HepG2 (cell line): ENCODE data around the gene MPI. TPM values are rescaled to one million over a fixed set of nuclear protein-coding genes. Genes with fewer than 3 reads are reported as not detected.
"Not testable (repeated sequence)": the region's sequence is repeated elsewhere in the genome, so short reads cannot be mapped to it uniquely, and the experiment has no call there.

Source experiments
- ATAC-seq: fragments of 200-7000 bp; cut with Tn5 transposase; 3 replicates; pipeline ENCODE4 v1.9.1; 2020; ENCODE audit warnings: mild to moderate bottlenecking, moderate library complexity
- BruUV-seq: library from RNA; stranded (reverse); fragments of 400-500 nt; replicated peaks from 2 replicates; lab custom pipeline; 2021; lab: Mats Ljungman, UMichigan
- CTCF ChIA-PET: fragments of 300-600 bp; formaldehyde crosslinking; extraction: SDS; loops from one replicate; lab custom pipeline; 2021; ENCODE audit warnings: low total read pairs, inconsistent platforms, low intra/inter-chr PET ratio; lab: Yijun Ruan, JAX
- POLR2A ChIA-PET: fragments of 350-600 bp; sonication (Branson Sonifier 250); formaldehyde crosslinking; loops from one replicate; lab custom pipeline; 2020; ENCODE audit warnings: antibody characterized with exemption, inconsistent platforms; lab: Yijun Ruan, JAX
- DNase-seq: peaks from one replicate; pipeline ENCODE4 v3.0.0-alpha.2; 2015; ENCODE audit warnings: low spot score
- FAIRE-seq: peaks from 3 replicates; lab custom pipeline; 2011; peaks lifted over from hg19 to GRCh38; lab: Jason Lieb, UNC
- H2AFZ ChIP-seq: one replicate; pipeline ENCODE4 v1.6.1; 2011; ENCODE audit warnings: low read length, inconsistent platforms
- H3K27ac ChIP-seq: fragments of 300-600 bp; 3 replicates; pipeline ENCODE4 v1.8.0; 2011; ENCODE audit warnings: mixed run types, mild to moderate bottlenecking, mixed read lengths, low read length, inconsistent platforms; ENCODE audit not compliant: insufficient read depth; ENCODE audit errors: extremely low read length
- H3K27me3 ChIP-seq, 2 experiments: fragments of 200-600 bp in 1 of 2; 2 replicates in 1 of 2; 3 replicates in 1 of 2; pipeline versions ENCODE4 v1.6.0 to v1.8.0; 2011; ENCODE audit warnings: low read length in 2 of 2, mild to moderate bottlenecking in 2 of 2, moderate library complexity in 2 of 2, inconsistent platforms in 1 of 2; ENCODE audit not compliant: insufficient read depth in 2 of 2, control insufficient read depth in 1 of 2
- H3K36me3 ChIP-seq, 2 experiments: fragments of 200-600 bp in 1 of 2; replicated peaks in 1 of 2; 2 replicates in 1 of 2; 3 replicates in 1 of 2; pipeline versions ENCODE4 v1.5.1 to v1.8.0; 2011; ENCODE audit warnings: low read length in 2 of 2, inconsistent platforms in 1 of 2; ENCODE audit not compliant: insufficient read depth in 2 of 2, control insufficient read depth in 1 of 2
- H3K4me1 ChIP-seq: 2 replicates; pipeline ENCODE4 v1.5.1; 2012; ENCODE audit warnings: low read length, inconsistent platforms; ENCODE audit not compliant: insufficient read depth
- H3K4me2 ChIP-seq: 2 replicates; pipeline ENCODE4 v1.6.0; 2011; ENCODE audit warnings: low read depth, low read length, inconsistent platforms
- H3K4me3 ChIP-seq, 3 experiments: fragments of 200-600 bp in 1 of 3; sonication (generic), shearing (Covaris generic) in 1 of 3; replicated peaks in 1 of 3; 2 replicates each; pipeline ENCODE4 v1.5.1; 2011 to 2016; ENCODE audit warnings: low read length in 3 of 3, inconsistent platforms in 2 of 3, low read depth in 2 of 3, mild to moderate bottlenecking in 2 of 3, control low read depth in 1 of 3, mixed read lengths in 1 of 3; ENCODE audit not compliant: insufficient read depth in 1 of 3
- H3K79me2 ChIP-seq: one replicate; pipeline ENCODE4 v1.6.1; 2011; ENCODE audit warnings: low read length, inconsistent platforms; ENCODE audit not compliant: insufficient read depth
- H3K9ac ChIP-seq: 2 replicates; pipeline ENCODE4 v1.6.0; 2011; ENCODE audit warnings: mild to moderate bottlenecking, low read depth, low read length, inconsistent platforms; ENCODE audit not compliant: insufficient read depth
- H3K9me3 ChIP-seq: 2 replicates; pipeline ENCODE4 v1.5.1; 2012; ENCODE audit warnings: mild to moderate bottlenecking, low read length
- H4K20me1 ChIP-seq: 2 replicates; pipeline ENCODE4 v1.6.0; 2011; ENCODE audit warnings: inconsistent platforms, mild to moderate bottlenecking, low read length, moderate library complexity; ENCODE audit not compliant: insufficient read depth
- MAFF ChIP-seq: IDR thresholded peaks from 2 replicates; pipeline ENCODE4 v1.6.1; 2011; ENCODE audit warnings: low read depth, low read length, improper control_type of control experiment
- MAFK ChIP-seq, 2 experiments: IDR thresholded peaks in 1 of 2; conservative IDR thresholded peaks in 1 of 2; 2 replicates each; pipeline ENCODE4 v1.6.1; 2011; ENCODE audit warnings: improper control_type of control experiment in 2 of 2, low read length in 2 of 2
- MED8 ChIP-seq: sonication (generic); formaldehyde crosslinking; IDR thresholded peaks from 2 replicates; pipeline ENCODE4 v1.8.1; 2023; ENCODE audit warnings: mild to moderate bottlenecking, missing genetic modification reagents; ENCODE audit not compliant: insufficient replicate concordance
- NKX3-1 ChIP-seq: sonication (generic); formaldehyde crosslinking; IDR thresholded peaks from 2 replicates; pipeline ENCODE4 v1.5.0; 2020; ENCODE audit warnings: missing genetic modification reagents
- ZNF121 ChIP-seq: sonication (generic); formaldehyde crosslinking; IDR thresholded peaks from 2 replicates; pipeline ENCODE4 v1.5.0; 2020; ENCODE audit warnings: mild to moderate bottlenecking, missing genetic modification reagents
- WGBS: methylation state at CpG from one replicate; pipeline ENCODE4 v1.1.6; 2017; ENCODE audit warnings: low lambda C conversion rate; 5-methylcytosine and 5-hydroxymethylcytosine counted together
- in situ Hi-C: cut with HindIII; loops from 2 replicates; pipeline ENCODE4 v1.10.0; 2017; ENCODE audit warnings: low pct_unique_long_range_greater_than_20kb; ENCODE audit not compliant: extremely low pct_ligation_motif_present
- intact Hi-C: fragments of 100-400 bp; cut with micrococcal nuclease; formaldehyde crosslinking; loops from one replicate; pipeline ENCODE4 v1.10.0; 2022; ENCODE audit not compliant: unreplicated experiment
- polyA plus RNA-seq, 8 experiments: library from polyadenylated mRNA; depleted of rRNA in 3 of 8; stranded (reverse) in 7 of 8; unstranded in 1 of 8; fragments of >200 nt; fragmentation: Illumina TruSeq in 4 of 8; extraction: Trizol in 4 of 8; gene quantifications; 2 replicates each; pipeline versions ENCODE4 v1.2.1 to v1.2.3, GENCODE V29; 2011 to 2016; ENCODE audit warnings: low read depth in 4 of 8, missing spikeins in 1 of 8, mixed read lengths in 1 of 8; ENCODE audit not compliant: insufficient read depth in 1 of 8
- total RNA-seq, 5 experiments: library from RNA; depleted of rRNA; stranded (reverse); fragments of >200 nt; fragmentation: Illumina TruSeq; extraction: Trizol; gene quantifications; 2 replicates each; pipeline ENCODE4 v1.2.3, GENCODE V29; 2016; ENCODE audit warnings: low read depth in 1 of 5

Gene MPI
- total and polyA plus RNA-seq, 2 of the 13 experiments (the other 11 are each of a cell fraction or from before 2014, with no cell fraction given), result 36.9 to 63.5 TPM

- no peak overlapping the region for H2AFZ ChIP-seq
- CTCF ChIA-PET, result no interaction called here
- no TSS peak for BruUV-seq
- WGBS, result 31% methylated on average over 4 of the region's 4 CpGs
- no peaks in the 10 kb centered on the region for H3K9me3 ChIP-seq
- H3K9ac ChIP-seq, result no peak overlapping the region
- FAIRE-seq (no peak), DNase-seq (no peak), ATAC-seq (no peak)
- no peaks in the 10 kb centered on the region for H4K20me1 ChIP-seq
- no peak overlapping the region for H3K27ac ChIP-seq
- H3K36me3 ChIP-seq, result no peaks in the 10 kb centered on the region
- peak; percentile 51 to 67 for TF ChIP-seq MAFK (conservative IDR thresholded peaks at IDR 0.05 in 1 of 2, IDR thresholded peaks at IDR 0.05 in 1 of 2; ENCODE audit: low read length in 2 of 2)
- TF ChIP-seq MAFF, result peak; percentile 56
- TF ChIP-seq MED8 (CRISPR knock-in tag), result no peak
- TF ChIP-seq ZNF121, result 0 out of 2 replicates have a peak, but pooled peaks have one; percentile 17
- no peak overlapping the region for H3K4me3 ChIP-seq
- H3K27me3 ChIP-seq, result peaks cover 0 to 9% of the 10 kb centered on the region in 2 experiments; a peak in 1 of 5 replicates
- in situ Hi-C loops, result no loop called here
- POLR2A ChIA-PET, result interaction anchor here (0.9 to 1.8 kb wide), 2 partner anchors 11 to 22 kb away, joined by 4 to 5 read pairs; partner anchors contain the start of gene FAM219B
- peaks cover 33% of the 10 kb centered on the region for H3K4me1 ChIP-seq
- H3K4me2 ChIP-seq, result no peak overlapping the region; the same call in 1 of the 2 replicates
- H3K79me2 ChIP-seq, result no peaks in the 10 kb centered on the region
- intact Hi-C loops, result no loop called here
These were observed 5.2 kb upstream of the MPI start for GRCh38 chr15:74884428-74885223.

GRCh38 chr15:74885461-74885860, 4.4 kb upstream of the MPI start:
- in situ Hi-C loops, result no loop called here
- Histone ChIP-seq H3K4me3 (no peak overlapping the region), H3K27me3 (peaks cover 0 to 9% of the 10 kb centered on the region in 2 experiments; a peak in 1 of 5 replicates), H3K4me2 (no peak overlapping the region), H4K20me1 (no peaks in the 10 kb centered on the region), H3K79me2 (peaks cover 6% of the 10 kb centered on the region), H3K36me3 (no peaks in the 10 kb centered on the region), H3K4me1 (peaks cover 33% of the 10 kb centered on the region), H3K9ac (no peak overlapping the region), H3K9me3 (no peaks in the 10 kb centered on the region), H3K27ac (no peak overlapping the region), H2AFZ (no peak overlapping the region)
- DNase-seq (no peak), ATAC-seq (no peak), FAIRE-seq (no peak)
- no TSS peak for BruUV-seq
- 0 out of 2 replicates have a peak, but pooled peaks have one; percentile 15 for TF ChIP-seq ZNF121
- no peak for TF ChIP-seq NKX3-1
- CTCF ChIA-PET, result no interaction called here
- WGBS, result 59% methylated on average over 5 of the region's 5 CpGs
- POLR2A ChIA-PET, result no interaction called here
- intact Hi-C loops, result no loop called here

- H3K36me3 ChIP-seq, intact Hi-C loops, FAIRE-seq, H3K27me3 ChIP-seq, H2AFZ ChIP-seq, DNase-seq, H3K4me2 ChIP-seq, H3K9ac ChIP-seq, H3K27ac ChIP-seq, BruUV-seq, H4K20me1 ChIP-seq, CTCF ChIA-PET, H3K9me3 ChIP-seq, in situ Hi-C loops, H3K4me3 ChIP-seq, ATAC-seq: not testable (repeated sequence)
- 22% methylated on average over 6 of the region's 10 CpGs for WGBS
- Histone ChIP-seq H3K79me2 (peaks cover 11% of the 10 kb centered on the region), H3K4me1 (peaks cover 49% of the 10 kb centered on the region)
- POLR2A ChIA-PET, result interaction anchor here (3.1 kb wide), 1 partner anchor 19 kb away, joined by 21 read pairs; the partner anchor contains the start of gene FAM219B
These were observed 2.2 kb upstream of the MPI start for GRCh38 chr15:74887537-74888193.
